GM23338 (cell line): ENCODE data around the gene SUPT7L. TPM values are rescaled to one million over a fixed set of nuclear protein-coding genes. Genes with fewer than 3 reads are reported as not detected.

Experiments used
- ATAC-seq: fragments of 200-7000 bp; cut with Tn5 transposase; 3 replicates; pipeline ENCODE4 v1.9.1; 2020
- DNase-seq: peaks from one replicate; pipeline ENCODE4 v3.0.0-alpha.2; 2015; ENCODE audit warnings: low spot score
- H2AFZ ChIP-seq: fragments of 200-600 bp; sonication (generic); 2 replicates; pipeline ENCODE4 v1.8.0; 2016; ENCODE audit warnings: antibody characterized with exemption, mild to moderate bottlenecking, moderate library complexity
- H3F3A ChIP-seq: fragments of 200-600 bp; sonication (generic); replicated peaks from 2 replicates; pipeline ENCODE4 v1.8.0; 2017; ENCODE audit warnings: antibody characterized with exemption, mixed run types, low read depth
- H3K27ac ChIP-seq: fragments of 200-600 bp; sonication (generic); 2 replicates; pipeline ENCODE4 v1.6.1; 2016; ENCODE audit warnings: low read depth
- H3K27me3 ChIP-seq: fragments of 200-600 bp; sonication (generic); 2 replicates; pipeline ENCODE4 v1.8.0; 2016; ENCODE audit warnings: mild to moderate bottlenecking, mixed run types, moderate library complexity; ENCODE audit not compliant: insufficient read depth
- H3K36me3 ChIP-seq: fragments of 200-600 bp; sonication (generic); 2 replicates; pipeline ENCODE4 v1.8.0; 2016; ENCODE audit warnings: mild to moderate bottlenecking; ENCODE audit not compliant: insufficient read depth
- H3K4me1 ChIP-seq: fragments of 200-600 bp; sonication (generic); 2 replicates; pipeline ENCODE4 v1.8.0; 2016; ENCODE audit warnings: mild to moderate bottlenecking, moderate library complexity; ENCODE audit not compliant: insufficient read depth
- H3K4me2 ChIP-seq: fragments of 200-600 bp; sonication (generic); 2 replicates; pipeline ENCODE4 v1.7.1; 2017; ENCODE audit warnings: mixed run types
- H3K4me3 ChIP-seq: fragments of 200-600 bp; sonication (generic); 2 replicates; pipeline ENCODE4 v1.6.1; 2016; ENCODE audit warnings: mixed run types
- H3K79me2 ChIP-seq: fragments of 200-600 bp; sonication (generic); replicated peaks from 2 replicates; pipeline ENCODE4 v1.8.0; 2017; ENCODE audit warnings: mild to moderate bottlenecking; ENCODE audit not compliant: insufficient read depth
- H3K9me2 ChIP-seq: fragments of 200-600 bp; sonication (generic); 2 replicates; pipeline ENCODE4 v1.8.0; 2017; ENCODE audit not compliant: insufficient read depth
- H4K20me1 ChIP-seq: fragments of 200-600 bp; sonication (generic); replicated peaks from 2 replicates; pipeline ENCODE4 v1.8.0; 2017; ENCODE audit warnings: mild to moderate bottlenecking; ENCODE audit not compliant: insufficient read depth
- H3K27ac Mint-ChIP-seq: 2 replicates; pipeline ENCODE4 v1.8.0; 2020; ENCODE audit warnings: inconsistent platforms, mild to moderate bottlenecking, moderate library complexity, mixed read lengths
- H3K27me3 Mint-ChIP-seq: 3 replicates; pipeline ENCODE4 v1.8.0; 2022; ENCODE audit warnings: low read depth, mild to moderate bottlenecking, moderate library complexity, mixed read lengths, inconsistent platforms; ENCODE audit not compliant: insufficient read depth, poor library complexity
- H3K36me3 Mint-ChIP-seq: 3 replicates; pipeline ENCODE4 v1.8.0; 2021; ENCODE audit warnings: low read depth, mild to moderate bottlenecking, inconsistent platforms, moderate library complexity, mixed read lengths
- H3K4me1 Mint-ChIP-seq: 3 replicates; pipeline ENCODE4 v1.8.0; 2020; ENCODE audit warnings: mild to moderate bottlenecking, inconsistent platforms, mixed read lengths
- H3K4me3 Mint-ChIP-seq: 3 replicates; pipeline ENCODE4 v1.8.0; 2021; ENCODE audit warnings: moderate library complexity, mild to moderate bottlenecking, inconsistent platforms, mixed read lengths
- H3K9me3 Mint-ChIP-seq: 3 replicates; pipeline ENCODE4 v1.8.0; 2020; ENCODE audit warnings: moderate library complexity, mild to moderate bottlenecking, inconsistent platforms, mixed read lengths
- CREB1 ChIP-seq: fragments of 250-450 bp; sonication (Bioruptor Pico); IDR thresholded peaks from 2 replicates; pipeline ENCODE4 v1.5.0; 2020; ENCODE audit warnings: low read depth, mild to moderate bottlenecking, moderate library complexity
- CTCF ChIP-seq, 2 experiments: fragments of 200-600 bp in 1 of 2; sonication (generic) in 1 of 2; conservative IDR thresholded peaks; 2 replicates each; pipeline versions ENCODE4 v1.5.1 to v1.6.1; 2016 to 2017; ENCODE audit warnings: antibody characterized with exemption in 2 of 2, low read depth in 2 of 2, mild to moderate bottlenecking in 2 of 2, moderate library complexity in 1 of 2
- ETS1 ChIP-seq: IDR thresholded peaks from 2 replicates; pipeline ENCODE4 v1.6.1; 2016; ENCODE audit warnings: antibody characterized with exemption
- EZH2 ChIP-seq: fragments of 200-600 bp; sonication (generic); IDR thresholded peaks from one replicate; pipeline ENCODE4 v1.8.0; 2017; ENCODE audit warnings: antibody characterized with exemption, mild to moderate bottlenecking, low read depth; ENCODE audit not compliant: unreplicated experiment
- EZH2phosphoT487 ChIP-seq: fragments of 200-600 bp; sonication (generic); IDR thresholded peaks from one replicate; pipeline ENCODE4 v1.8.1; 2018; ENCODE audit warnings: antibody characterized with exemption; ENCODE audit not compliant: unreplicated experiment
- JUNB ChIP-seq: IDR thresholded peaks from one replicate; pipeline ENCODE4 v1.6.1; 2016; ENCODE audit warnings: antibody characterized with exemption; ENCODE audit not compliant: unreplicated experiment
- NANOG ChIP-seq: IDR thresholded peaks from 2 replicates; pipeline ENCODE4 v1.6.1; 2016; ENCODE audit warnings: antibody characterized with exemption, borderline replicate concordance
- POLR2AphosphoS5 ChIP-seq: IDR thresholded peaks from 2 replicates; pipeline ENCODE4 v1.6.1; 2016; ENCODE audit warnings: antibody characterized with exemption, low read depth
- REST ChIP-seq: IDR thresholded peaks from one replicate; pipeline ENCODE4 v1.6.1; 2018; ENCODE audit warnings: antibody characterized with exemption; ENCODE audit not compliant: unreplicated experiment
- STAT1 ChIP-seq: IDR thresholded peaks from one replicate; pipeline ENCODE4 v1.6.1; 2016; ENCODE audit warnings: antibody characterized with exemption; ENCODE audit not compliant: unreplicated experiment
- ZNF114 ChIP-seq: fragments of 250-450 bp; sonication (Bioruptor Pico); IDR thresholded peaks from 2 replicates; pipeline ENCODE4 v1.5.0; 2020; ENCODE audit warnings: mild to moderate bottlenecking, moderate library complexity
- ZNF331 ChIP-seq: fragments of 250-450 bp; sonication (Bioruptor Pico); IDR thresholded peaks from 2 replicates; pipeline ENCODE4 v1.5.0; 2020; ENCODE audit warnings: low read depth, mild to moderate bottlenecking, moderate library complexity
- polyA plus RNA-seq: library from polyadenylated mRNA; unstranded; fragments of >200 nt; fragmentation: Nextera tagmentation; extraction: Ambion mirVana; gene quantifications from 2 replicates; pipeline ENCODE4 v1.2.1, GENCODE V29; 2016
- total RNA-seq: library from RNA; depleted of rRNA; stranded (reverse); fragments of >200 nt; shearing (Covaris generic); gene quantifications from 2 replicates; pipeline ENCODE4 v1.2.3, GENCODE V29; 2014

The SUPT7L gene
- total and polyA plus RNA-seq, 2 experiments from 2014 or later = 13.7 to 16.5 TPM

GRCh38 chr2:27710640-27711430, 47.4 kb upstream of the SUPT7L start (continued):
- TF ChIP-seq CTCF (conservative IDR thresholded peaks at IDR 0.05; ENCODE audit: low read depth in 2 of 2) (no peak), STAT1 (no peak), ZNF331 (CRISPR knock-in tag) (no peak), ETS1 (no peak), NANOG (no peak), REST (no peak), ZNF114 (no peak), EZH2phosphoT487 (no peak), EZH2 (no peak), JUNB (no peak), POLR2AphosphoS5 (no peak)

GRCh38 chr2:27709960-27710575, 46.7 kb upstream of the SUPT7L start:
- Mint-ChIP-seq H3K9me3 (peaks cover 3% of the 10 kb centered on the region; the same call in 1 of the 3 replicates), H3K4me3 (no peak overlapping the region)
- peaks cover 10% of the 10 kb centered on the region; the same call in 1 of the 2 replicates for H3K27me3 ChIP-seq
- TF ChIP-seq ETS1 (no peak), ZNF114 (no peak), STAT1 (no peak), JUNB (no peak), CTCF (conservative IDR thresholded peaks at IDR 0.05; ENCODE audit: low read depth in 2 of 2) (no peak), POLR2AphosphoS5 (no peak), CREB1 (no peak)

More at GRCh38 chr2:27709960-27710575, 46.7 kb upstream of the SUPT7L start:
- H3K27ac ChIP-seq = no peak overlapping the region
- no peaks in the 10 kb centered on the region; the same call in 2 of the 3 replicates for H3K36me3 Mint-ChIP-seq
- H3K79me2 ChIP-seq = no peaks in the 10 kb centered on the region
- peaks cover 7% of the 10 kb centered on the region for H3K27me3 Mint-ChIP-seq
- no peaks in the 10 kb centered on the region for H3K9me2 ChIP-seq
- H3K4me3 ChIP-seq = no peak overlapping the region
- H4K20me1 ChIP-seq = no peaks in the 10 kb centered on the region
- ATAC-seq = no peak
- no peak overlapping the region for H3K4me2 ChIP-seq
- no peak for DNase-seq
- H3K27ac Mint-ChIP-seq = no peak overlapping the region
- H3F3A ChIP-seq = no peaks in the 10 kb centered on the region
- no peak overlapping the region for H2AFZ ChIP-seq
- peaks cover 5% of the 10 kb centered on the region; the same call in 1 of the 2 replicates for H3K4me1 ChIP-seq
- peaks cover 14% of the 10 kb centered on the region for H3K4me1 Mint-ChIP-seq
- H3K36me3 ChIP-seq = no peaks in the 10 kb centered on the region
